Right atrium auricular region (tissue), 2 donors: ENCODE data around the gene ADTRP. TPM values are rescaled to one million over a fixed set of nuclear protein-coding genes. Genes with fewer than 3 reads are reported as not detected.
"Not testable (repeated sequence)": the region's sequence is repeated elsewhere in the genome, so short reads cannot be mapped to it uniquely, and the experiment has no call there.

Source experiments
- DNase-seq: peaks from one replicate; pipeline ENCODE4 v3.0.0-alpha.2; 2019; ENCODE audit warnings: low spot score
- H3K27ac ChIP-seq, 2 donors: fragments of 200-600 bp; sonication (generic); 1 replicate in 1 of 2; 2 replicates in 1 of 2; pipeline ENCODE4 v1.5.1; 2016 to 2019
- H3K27me3 ChIP-seq, 2 donors: fragments of 200-600 bp; sonication (generic); one replicate each; pipeline versions ENCODE4 v1.5.1 to v1.6.0; 2017 to 2019
- H3K36me3 ChIP-seq: fragments of 200-600 bp; sonication (generic); one replicate; pipeline ENCODE4 v1.5.1; 2016
- H3K4me1 ChIP-seq, 2 donors: fragments of 200-600 bp; sonication (generic); one replicate each; pipeline versions ENCODE4 v1.5.1 to v1.6.0; 2017 to 2019
- H3K4me3 ChIP-seq, 2 donors: fragments of 200-600 bp; sonication (generic); 1 replicate in 1 of 2; 2 replicates in 1 of 2; pipeline ENCODE4 v1.5.1; 2017 to 2019; ENCODE audit warnings: mild to moderate bottlenecking in 1 of 2, moderate library complexity in 1 of 2
- H3K9me3 ChIP-seq, 2 donors: fragments of 200-600 bp; sonication (generic); one replicate each; pipeline ENCODE4 v1.5.1; 2019
- CTCF ChIP-seq, 2 donors: fragments of 200-600 bp; sonication (generic); IDR thresholded peaks; one replicate each; pipeline ENCODE4 v1.5.1; 2019; ENCODE audit warnings: antibody characterized with exemption in 2 of 2
- total RNA-seq, 2 donors: library from RNA; depleted of rRNA; stranded (reverse); fragments of >200 nt; gene quantifications; one replicate each; pipeline ENCODE4 v1.1.0, GENCODE V29; 2016

Gene ADTRP
- total RNA-seq, 2 donors from 2014 or later, result not detected

- Histone ChIP-seq H3K36me3 (no peaks in the 10 kb centered on the region), H3K4me3 (no peak overlapping the region), H3K4me1 (no peaks in the 10 kb centered on the region), H3K27me3 (no peaks in the 10 kb centered on the region), H3K27ac (no peak overlapping the region), H3K9me3 (peaks cover 0 to 10% of the 10 kb centered on the region in 2 donors)
- no peak for TF ChIP-seq CTCF (IDR thresholded peaks at IDR 0.05)
- no peak for DNase-seq
Observed at GRCh38 chr6:11683871-11684270, 94.7 kb downstream of the ADTRP start.

GRCh38 chr6:11682561-11682975, 96.0 kb downstream of the ADTRP start:
- no peak overlapping the region for H3K4me3 ChIP-seq
- no peaks in the 10 kb centered on the region for H3K36me3 ChIP-seq
- no peaks in the 10 kb centered on the region for H3K27me3 ChIP-seq
- no peak for DNase-seq
- H3K4me1 ChIP-seq, result no peaks in the 10 kb centered on the region
- no peak overlapping the region for H3K27ac ChIP-seq
- H3K9me3 ChIP-seq, result peaks cover 0 to 10% of the 10 kb centered on the region in 2 donors
- TF ChIP-seq CTCF (IDR thresholded peaks at IDR 0.05), result no peak

- TF ChIP-seq CTCF (IDR thresholded peaks at IDR 0.05), result peak in 1 of 2 donors; percentile 31
- no peak for DNase-seq
- H3K4me1 ChIP-seq, result no peaks in the 10 kb centered on the region
Observed at GRCh38 chr6:11681770-11682169, 96.8 kb downstream of the ADTRP start.

GRCh38 chr6:11681357-11681756, 97.2 kb downstream of the ADTRP start:
- no peak for TF ChIP-seq CTCF (IDR thresholded peaks at IDR 0.05)
- Histone ChIP-seq H3K4me1 (no peaks in the 10 kb centered on the region), H3K9me3 (peaks cover 0 to 10% of the 10 kb centered on the region in 2 donors), H3K27me3 (no peaks in the 10 kb centered on the region), H3K27ac (no peak overlapping the region), H3K36me3 (no peaks in the 10 kb centered on the region), H3K4me3 (no peak overlapping the region)
- no peak for DNase-seq

More at GRCh38 chr6:11681770-11682169, 96.8 kb downstream of the ADTRP start:
- Histone ChIP-seq H3K4me3 (no peak overlapping the region), H3K9me3 (peaks cover 0 to 10% of the 10 kb centered on the region in 2 donors), H3K27me3 (no peaks in the 10 kb centered on the region), H3K27ac (no peak overlapping the region), H3K36me3 (no peaks in the 10 kb centered on the region)

GRCh38 chr6:11680479-11680878, 98.1 kb downstream of the ADTRP start:
- not testable (repeated sequence) for H3K9me3 ChIP-seq, H3K27ac ChIP-seq, H3K4me1 ChIP-seq, DNase-seq, H3K27me3 ChIP-seq, H3K4me3 ChIP-seq, H3K36me3 ChIP-seq

- no peaks in the 10 kb centered on the region for H3K36me3 ChIP-seq
- H3K27me3 ChIP-seq, result no peaks in the 10 kb centered on the region
- no peaks in the 10 kb centered on the region for H3K4me1 ChIP-seq
- no peak for TF ChIP-seq CTCF (IDR thresholded peaks at IDR 0.05)
- no peak overlapping the region for H3K4me3 ChIP-seq
- no peak overlapping the region for H3K27ac ChIP-seq
- DNase-seq, result no peak
- H3K9me3 ChIP-seq, result peaks cover 0 to 10% of the 10 kb centered on the region in 2 donors
Observed at GRCh38 chr6:11679099-11679498, 99.5 kb downstream of the ADTRP start.
